Skeletal muscle tissue (tissue), 4 donors: ENCODE results near the gene LYL1. TPM values are rescaled to one million over a fixed set of nuclear protein-coding genes. Genes with fewer than 3 reads are reported as not detected.
A peak's percentile ranks its signal among the peaks of the same experiment; 100 is the strongest.
"Not testable (repeated sequence)": the region's sequence is repeated elsewhere in the genome, so short reads cannot be mapped to it uniquely, and the experiment has no call there.

ENCODE experiments used
- H3K27ac ChIP-seq: one replicate; pipeline ENCODE4 v1.7.0; 2013; ENCODE audit warnings: mild to moderate bottlenecking, low read depth, low read length, inconsistent platforms
- H3K27me3 ChIP-seq, 3 donors: one replicate each; pipeline ENCODE4 v1.7.0; 2013; ENCODE audit warnings: low read length in 3 of 3; ENCODE audit not compliant: control insufficient read depth in 3 of 3, insufficient read depth in 3 of 3
- H3K36me3 ChIP-seq, 3 donors: one replicate each; pipeline ENCODE4 v1.7.0; 2013; ENCODE audit warnings: low read length in 3 of 3; ENCODE audit not compliant: control insufficient read depth in 3 of 3, insufficient read depth in 3 of 3
- H3K4me1 ChIP-seq, 3 donors: one replicate each; pipeline ENCODE4 v1.7.0; 2013; ENCODE audit warnings: low read length in 3 of 3, mild to moderate bottlenecking in 3 of 3; ENCODE audit not compliant: control insufficient read depth in 3 of 3, insufficient read depth in 3 of 3
- H3K4me3 ChIP-seq, 3 donors: one replicate each; pipeline ENCODE4 v1.7.0; 2013; ENCODE audit warnings: low read length in 3 of 3
- H3K9ac ChIP-seq, 3 donors: one replicate each; pipeline ENCODE4 v1.7.0; 2013; ENCODE audit warnings: low read length in 3 of 3, mild to moderate bottlenecking in 3 of 3, moderate library complexity in 2 of 3, low read depth in 1 of 3
- H3K9me3 ChIP-seq, 3 donors: one replicate each; pipeline ENCODE4 v1.7.0; 2013; ENCODE audit warnings: low read length in 3 of 3; ENCODE audit not compliant: control insufficient read depth in 3 of 3
- total RNA-seq: library from RNA; depleted of rRNA; stranded (reverse); fragments of >200 nt; gene quantifications from one replicate; pipeline ENCODE4 v1.2.3, GENCODE V29; 2014
- donor health status: Osteomylitis.

Gene LYL1
- 13.6 TPM for total RNA-seq

- peaks cover 27 to 28% (median 28%) of the 10 kb centered on the region in 3 donors for H3K4me1 ChIP-seq
Observed at GRCh38 chr19:13102666-13103580, at the start of gene LYL1. Gene LYL1 (minus strand): TSS chr19:13102858. CDS start chr19:13101171, 1,687 bp downstream.

GRCh38 chr19:13151605-13152355 is 49.1 kb upstream of the LYL1 start:
- peak overlapping the region; percentile 100 for H3K27ac ChIP-seq
- H3K27me3 ChIP-seq = peaks cover 0 to 20% (median 4%) of the 10 kb centered on the region in 3 donors
- H3K9ac ChIP-seq = peak overlapping the region; percentile 100
- H3K36me3 ChIP-seq = peaks cover 0 to 3% (median 0%) of the 10 kb centered on the region in 3 donors
- H3K4me3 ChIP-seq = peak overlapping the region; percentile 86 to 99 (median 98)
- H3K9me3 ChIP-seq = no peaks in the 10 kb centered on the region
- H3K4me1 ChIP-seq = peaks cover 34 to 60% (median 41%) of the 10 kb centered on the region in 3 donors

More at GRCh38 chr19:13102666-13103580, at the start of gene LYL1:
- Histone ChIP-seq H3K9me3 (no peaks in the 10 kb centered on the region), H3K27me3 (no peaks in the 10 kb centered on the region), H3K9ac (peak within 1 kb of the TSS; percentile 23 to 77 (median 44)), H3K4me3 (peak within 1 kb of the TSS; percentile 52 to 73 (median 65)), H3K27ac (peak within 1 kb of the TSS; percentile 69), H3K36me3 (peaks cover 5 to 10% (median 6%) of the 10 kb centered on the region in 3 donors)

GRCh38 chr19:13150931-13151604 is 48.4 kb upstream of the LYL1 start:
- no peaks in the 10 kb centered on the region for H3K9me3 ChIP-seq
- peak overlapping the region; percentile 100 for H3K9ac ChIP-seq
- peak overlapping the region; percentile 100 for H3K27ac ChIP-seq
- peaks cover 0 to 20% (median 4%) of the 10 kb centered on the region in 3 donors for H3K27me3 ChIP-seq
- H3K36me3 ChIP-seq = peaks cover 0 to 3% (median 0%) of the 10 kb centered on the region in 3 donors
- H3K4me3 ChIP-seq = peak overlapping the region; percentile 86 to 99 (median 98)
- peaks cover 29 to 55% (median 37%) of the 10 kb centered on the region in 3 donors for H3K4me1 ChIP-seq

- peaks cover 24 to 49% (median 36%) of the 10 kb centered on the region in 3 donors for H3K4me1 ChIP-seq
- H3K27ac ChIP-seq = peak within 1 kb of the TSS; percentile 100
- H3K27me3 ChIP-seq = peaks cover 0 to 20% (median 4%) of the 10 kb centered on the region in 3 donors
- peak within 1 kb of the TSS; percentile 100 for H3K9ac ChIP-seq
- peaks cover 0 to 5% (median 0%) of the 10 kb centered on the region in 3 donors for H3K36me3 ChIP-seq
- H3K9me3 ChIP-seq = no peaks in the 10 kb centered on the region
- H3K4me3 ChIP-seq = peak within 1 kb of the TSS; percentile 86 to 99 (median 98)
Observed at GRCh38 chr19:13150187-13150930, 47.7 kb upstream of the LYL1 start, which contains the start of the genes IER2 and STX10. Gene IER2 (plus strand): TSS chr19:13150411. CDS start chr19:13153187, 2,776 bp downstream. Gene STX10 (minus strand): TSS chr19:13150375. CDS start chr19:13150173, 202 bp downstream.

- H3K36me3 ChIP-seq = peaks cover under 1 to 8% (median 4%) of the 10 kb centered on the region in 3 donors
- H3K9me3 ChIP-seq = no peaks in the 10 kb centered on the region
- peak overlapping the region; percentile 86 to 99 (median 98) for H3K4me3 ChIP-seq
- peaks cover 0 to 17% (median 0%) of the 10 kb centered on the region in 3 donors for H3K27me3 ChIP-seq
- peak overlapping the region; percentile 100 for H3K27ac ChIP-seq
- H3K4me1 ChIP-seq = peaks cover 18 to 44% (median 31%) of the 10 kb centered on the region in 3 donors
- peak overlapping the region; percentile 70 to 100 (median 100) for H3K9ac ChIP-seq
Observed at GRCh38 chr19:13149628-13150186, 47.0 kb upstream of the LYL1 start.

GRCh38 chr19:13149173-13149627 is 46.5 kb upstream of the LYL1 start:
- H3K4me3 ChIP-seq = peak overlapping the region; percentile 86 to 99 (median 98)
- H3K36me3 ChIP-seq = peaks cover 6 to 10% (median 9%) of the 10 kb centered on the region in 3 donors
- peak overlapping the region; percentile 70 to 100 (median 100) for H3K9ac ChIP-seq
- H3K9me3 ChIP-seq, H3K27ac ChIP-seq: not testable (repeated sequence)
- H3K27me3 ChIP-seq = peaks cover 0 to 13% (median 0%) of the 10 kb centered on the region in 3 donors
- peaks cover 18 to 39% (median 28%) of the 10 kb centered on the region in 3 donors for H3K4me1 ChIP-seq

GRCh38 chr19:13146763-13147563 is 44.3 kb upstream of the LYL1 start:
- Histone ChIP-seq H3K9ac (no peak overlapping the region), H3K9me3 (no peaks in the 10 kb centered on the region), H3K4me3 (no peak overlapping the region), H3K27me3 (no peaks in the 10 kb centered on the region), H3K4me1 (peaks cover 11 to 21% (median 12%) of the 10 kb centered on the region in 3 donors), H3K36me3 (peaks cover 13 to 15% (median 15%) of the 10 kb centered on the region in 3 donors), H3K27ac (no peak overlapping the region)
